Colon (tissue), 2 donors: ENCODE measurements around the gene KRTAP27-1.

ENCODE experiments used
- FAIRE-seq: peaks from 2 replicates; lab custom pipeline; 2012; peaks lifted over from hg19 to GRCh38; lab: Jason Lieb, UNC
- donor health status: control.
- donor health status: control.

KRTAP27-1 gene, protein sequence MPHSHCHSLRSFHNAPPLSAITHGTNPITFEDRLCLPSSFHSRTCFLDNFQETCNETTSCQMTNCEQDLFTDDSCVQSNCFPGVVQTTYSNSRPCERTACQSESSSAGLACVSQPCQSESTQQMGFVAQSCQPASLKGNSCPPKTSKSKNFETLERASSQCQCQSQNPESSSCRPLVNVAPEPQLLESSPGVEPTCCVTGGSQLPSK

GRCh38 chr21:30337276-30337744 is at the start of gene KRTAP27-1:
TSS of gene KRTAP27-1 (minus strand) at chr21:30337694. CDS start at chr21:30337668, 26 bp downstream.
- FAIRE-seq, result no peak

DNA sequence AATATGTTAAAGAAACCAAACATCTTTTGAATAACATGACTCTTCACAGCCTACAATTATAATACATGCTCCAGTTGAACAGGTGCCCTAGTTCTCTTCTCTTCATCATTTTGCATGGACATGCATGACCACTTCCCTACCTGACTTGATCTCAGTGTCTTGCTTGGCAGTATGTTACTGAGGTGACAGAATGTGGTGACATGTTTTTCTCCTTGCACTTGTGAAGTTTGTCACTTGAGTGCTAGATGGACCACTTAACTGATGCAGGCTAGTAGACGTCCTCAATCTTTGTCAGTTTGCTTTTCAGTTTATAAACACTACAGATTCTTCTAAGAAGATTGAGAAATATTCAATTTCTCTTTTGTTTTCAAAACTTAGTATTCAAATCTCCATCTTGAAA is 44.7 kb upstream of the KRTAP27-1 start:
- FAIRE-seq, result no peak

DNA sequence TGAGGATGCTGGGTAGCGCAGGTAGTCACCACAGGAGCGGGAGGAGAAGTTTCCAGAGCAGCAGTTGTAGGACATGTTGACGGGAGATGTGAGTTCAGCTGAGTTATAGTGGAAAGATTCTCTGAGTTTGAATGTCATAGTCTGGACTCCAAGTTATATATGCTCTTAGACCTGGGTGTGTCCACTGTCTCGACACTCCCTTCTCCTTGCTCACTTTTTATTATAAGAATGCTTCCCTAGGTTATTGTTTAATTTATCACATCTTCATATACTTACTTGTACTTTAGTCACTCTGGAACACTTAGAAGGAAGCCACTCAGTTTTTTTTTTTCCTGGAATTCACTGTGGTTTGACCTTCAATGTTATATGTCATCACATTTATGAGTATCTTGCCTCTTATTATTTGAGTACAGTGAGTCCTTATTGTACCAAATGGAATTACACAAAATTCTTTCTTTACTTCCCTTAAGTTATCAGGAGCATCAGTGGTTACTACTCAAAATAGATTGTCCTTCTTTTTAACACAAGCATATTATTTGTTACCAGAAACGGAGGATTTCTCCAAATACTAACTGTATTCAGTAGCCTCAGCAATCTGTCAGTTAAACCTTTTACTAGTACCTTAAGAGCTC is 34.8 kb upstream of the KRTAP27-1 start, which contains the start of gene KRTAP13-2:
Gene KRTAP13-2 (minus strand): TSS at position 133 of the 632 bp plus-strand sequence. CDS start 58 bp downstream, at position 75.
- FAIRE-seq, result no peak

DNA sequence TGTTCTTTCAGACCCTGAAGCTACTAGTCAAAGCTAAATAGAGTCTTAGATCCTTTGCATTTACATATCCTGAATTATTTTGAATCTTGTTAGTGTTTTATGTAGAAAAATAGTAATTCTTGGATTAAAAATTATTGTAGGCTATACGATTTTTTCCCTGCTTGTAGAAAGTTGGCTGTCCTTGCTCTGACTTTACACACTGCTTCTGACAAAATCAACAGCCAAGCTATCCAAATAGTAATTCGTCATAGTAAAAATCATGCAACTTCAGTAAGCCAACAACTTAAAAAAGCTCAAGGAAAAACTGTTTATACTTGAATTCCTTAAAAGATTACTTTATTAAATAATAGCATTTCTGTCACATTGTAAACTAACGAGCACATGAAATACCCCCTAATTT is 18.4 kb upstream of the KRTAP27-1 start:
- no peak for FAIRE-seq

DNA sequence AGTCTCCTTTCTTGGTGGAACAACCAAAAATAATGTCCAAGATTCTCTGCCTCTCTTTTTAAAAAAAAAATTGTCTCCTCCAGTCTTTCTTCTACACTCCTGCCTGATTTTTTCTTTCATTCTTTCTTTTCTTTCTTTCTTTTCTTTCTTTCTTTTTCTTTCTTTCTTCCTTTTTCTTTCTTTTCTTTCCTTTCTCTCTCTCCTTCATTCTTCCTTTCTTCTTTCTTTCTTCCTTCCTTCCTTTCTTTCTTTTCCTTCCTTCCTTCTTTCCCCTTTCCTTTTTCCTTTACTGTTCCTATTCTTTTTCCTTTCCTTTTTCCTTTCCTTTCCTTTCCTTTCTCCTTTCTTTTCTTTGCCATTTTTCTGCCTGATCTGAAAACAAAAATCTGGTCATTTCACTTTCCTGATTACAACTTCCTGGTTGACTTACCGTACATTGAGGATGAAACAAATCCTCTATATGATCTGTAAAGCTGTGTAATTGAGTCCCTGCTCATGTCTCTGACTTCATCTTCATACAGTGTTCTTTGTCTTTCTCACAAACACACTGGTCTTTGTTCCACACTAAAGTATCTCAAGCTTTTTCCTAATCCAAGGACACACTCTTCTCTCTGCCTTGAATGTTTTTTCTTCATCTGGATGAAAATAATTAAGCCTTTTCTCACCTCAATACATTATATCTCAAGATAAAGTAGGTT is 17.0 kb upstream of the KRTAP27-1 start:
- no peak for FAIRE-seq

DNA sequence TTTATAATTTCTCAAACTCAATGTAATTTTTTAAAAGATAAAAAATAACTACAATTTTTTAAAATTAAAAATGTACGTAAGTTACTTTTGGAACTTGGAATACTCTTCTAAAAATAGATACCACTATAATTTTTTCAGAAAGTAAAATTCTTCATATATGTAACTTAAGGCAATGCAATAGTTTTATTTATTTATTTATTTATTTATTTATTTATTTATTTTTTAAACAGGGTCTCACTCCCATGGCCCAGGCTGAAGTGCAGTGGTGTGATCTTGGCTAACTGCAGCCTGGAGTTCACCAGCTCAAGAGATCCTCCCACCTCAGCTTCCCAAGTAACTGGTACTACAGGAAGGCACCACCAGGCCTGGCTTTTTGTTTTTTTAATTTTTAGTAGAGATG is 14.0 kb upstream of the KRTAP27-1 start:
- FAIRE-seq, result no peak

- no peak for FAIRE-seq
Measured at GRCh38 chr21:30349572-30349971, 12.1 kb upstream of the KRTAP27-1 start.

DNA sequence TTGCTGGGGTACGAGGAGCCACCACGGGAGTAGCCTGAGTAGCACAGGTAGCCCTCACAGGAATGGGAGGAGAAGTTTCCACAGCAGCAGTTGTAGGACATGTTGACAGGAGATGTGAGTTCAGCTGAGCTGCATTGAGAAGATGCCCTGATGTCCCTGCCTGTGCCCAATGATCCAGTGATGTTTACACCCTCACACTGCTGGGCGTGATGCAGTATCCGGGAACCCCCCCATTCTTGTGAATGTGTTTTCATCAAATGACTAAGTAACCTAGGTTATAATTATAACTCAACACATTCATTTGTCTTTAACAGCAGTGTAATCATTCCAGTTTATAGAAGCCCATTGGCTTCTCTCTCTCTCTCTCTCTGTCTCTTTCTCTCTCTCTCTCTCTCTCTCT is 11.0 kb upstream of the KRTAP27-1 start, which contains the start of gene KRTAP23-1:
Gene KRTAP23-1 (minus strand): TSS at position 101 of the 400 bp plus-strand sequence. CDS start 0 bp downstream, at position 101.
- FAIRE-seq, result no peak

DNA sequence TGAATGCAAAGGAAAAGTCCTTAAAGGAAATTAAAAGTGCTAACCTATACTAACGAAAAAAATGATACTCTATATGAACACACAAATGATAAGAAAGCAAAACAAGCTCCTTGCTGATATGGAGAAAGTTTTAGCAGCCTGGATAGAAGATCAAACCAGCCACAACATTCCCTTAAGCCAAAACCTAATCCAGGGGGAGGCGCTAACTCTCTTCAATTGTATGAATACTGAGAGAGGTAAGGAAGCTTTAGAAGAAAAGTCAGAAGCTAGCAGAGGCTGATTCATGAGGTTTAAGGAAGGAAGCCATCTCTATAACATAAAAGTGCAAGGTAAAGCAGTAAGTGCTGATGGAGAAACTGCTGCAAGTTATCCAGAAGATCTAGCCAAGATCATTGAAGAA is 7.5 kb upstream of the KRTAP27-1 start:
- FAIRE-seq, result no peak

GRCh38 chr21:30340714-30341573 is 3.5 kb upstream of the KRTAP27-1 start:
- no peak for FAIRE-seq

- FAIRE-seq, result no peak
Measured at GRCh38 chr21:30338717-30339116, 1.2 kb upstream of the KRTAP27-1 start.

DNA sequence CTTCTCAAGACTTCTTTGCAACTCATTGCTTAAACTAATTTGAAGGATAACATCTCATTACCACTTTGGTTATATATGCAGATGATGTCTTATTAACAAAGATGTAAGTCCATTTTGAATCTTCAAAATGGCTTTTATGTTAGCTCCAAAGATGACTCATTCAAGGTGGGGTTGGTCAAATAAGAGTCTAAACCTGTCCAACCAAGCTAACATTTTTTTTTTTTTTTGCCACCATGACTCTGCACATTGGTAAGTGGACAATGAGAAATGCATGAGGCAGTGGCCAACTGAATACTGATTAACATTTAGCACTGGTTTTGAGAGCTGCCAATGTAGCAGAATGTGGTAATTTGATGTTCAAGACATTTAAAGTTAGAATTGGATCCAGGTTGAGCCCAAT is 278 bp upstream of the KRTAP27-1 start:
- FAIRE-seq, result no peak

DNA sequence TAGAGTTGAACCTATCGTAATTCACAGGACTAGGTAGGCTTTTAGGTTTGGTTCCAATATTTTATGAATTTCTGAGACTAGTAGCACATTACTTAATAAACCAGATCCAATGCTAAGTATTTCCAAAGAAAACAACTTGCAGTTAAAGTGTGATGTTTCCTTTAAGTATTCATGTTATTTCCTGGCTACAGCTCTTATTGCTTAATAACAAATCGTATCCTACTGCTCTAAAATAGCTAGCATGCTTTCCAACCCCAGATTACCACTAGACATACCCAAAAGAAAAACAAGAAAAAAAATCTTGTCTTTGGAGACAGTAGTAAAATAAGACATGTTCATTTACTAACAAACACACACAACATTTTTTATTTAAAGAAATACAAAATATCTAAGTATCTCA is 898 bp downstream of the KRTAP27-1 start:
- no peak for FAIRE-seq

GRCh38 chr21:30333736-30334135 is 3.8 kb downstream of the KRTAP27-1 start:
- FAIRE-seq, result no peak

DNA sequence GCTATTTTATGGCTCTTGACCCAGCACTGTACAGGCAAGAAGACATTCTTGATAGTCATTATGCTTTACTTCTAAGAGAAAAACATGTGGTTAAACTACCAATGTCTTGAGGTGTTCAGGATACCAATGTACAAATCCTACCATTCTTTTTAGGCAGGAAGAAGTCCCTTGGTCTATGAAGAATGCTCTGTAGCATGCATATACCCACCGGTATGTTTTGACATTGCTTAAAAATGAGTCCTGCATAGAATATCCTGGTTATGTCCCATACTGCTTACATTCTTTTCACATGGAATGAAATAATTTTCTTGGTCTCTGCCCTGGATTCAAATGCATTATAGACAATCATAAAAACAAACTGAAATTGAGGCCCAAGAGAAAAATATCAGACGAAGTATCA is 4.8 kb downstream of the KRTAP27-1 start:
- FAIRE-seq, result no peak

DNA sequence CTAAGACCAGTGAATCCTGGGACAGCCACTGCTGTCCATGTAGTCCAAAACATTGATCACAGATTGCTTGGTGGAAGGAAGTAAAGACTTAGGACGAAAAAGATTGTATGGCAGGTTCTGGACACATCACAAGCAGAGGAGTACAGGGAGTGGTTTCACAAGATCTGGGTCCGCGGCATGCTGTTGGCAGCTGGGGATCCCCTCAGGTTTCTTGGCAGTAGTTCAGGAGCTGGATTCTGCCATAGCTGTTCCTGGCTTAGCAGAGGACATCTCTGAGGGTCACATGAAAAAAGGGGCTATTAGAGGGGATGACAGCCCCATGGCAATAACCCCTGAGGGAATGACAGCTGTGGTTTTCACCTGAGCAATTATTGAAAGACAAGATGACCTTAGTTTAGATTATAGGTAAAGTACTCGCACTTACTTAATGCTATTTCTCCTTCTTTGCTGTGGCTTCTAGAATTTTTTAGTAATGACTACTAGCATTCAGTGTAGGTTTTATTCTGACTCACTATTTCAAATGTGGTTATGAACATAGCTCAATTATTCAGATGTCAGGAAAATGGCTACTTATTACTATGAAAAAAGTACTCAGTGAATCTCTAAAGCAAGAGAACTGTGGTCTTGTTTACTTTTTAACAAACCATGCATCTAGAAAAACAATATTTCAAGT is 8.2 kb downstream of the KRTAP27-1 start:
- no peak for FAIRE-seq

DNA sequence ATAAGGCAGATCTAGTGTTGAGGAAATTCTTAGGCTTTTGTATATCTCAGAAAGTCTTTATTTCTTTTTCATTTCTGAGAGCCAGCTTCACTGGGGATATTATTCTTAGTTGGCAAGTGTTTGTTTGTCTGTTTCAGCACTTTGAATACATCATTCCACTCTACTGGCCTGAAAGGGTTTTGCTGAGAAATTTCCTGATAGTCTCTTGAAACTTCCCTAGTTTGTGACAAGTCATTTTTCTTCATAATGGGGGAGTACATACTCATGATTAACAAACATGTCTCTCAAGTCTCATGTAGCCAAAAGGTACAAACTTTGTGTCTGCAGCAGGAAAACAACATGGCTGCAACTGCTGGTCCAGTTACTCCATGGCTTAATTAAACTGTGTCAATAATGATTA is 11.1 kb downstream of the KRTAP27-1 start:
- FAIRE-seq, result no peak

DNA sequence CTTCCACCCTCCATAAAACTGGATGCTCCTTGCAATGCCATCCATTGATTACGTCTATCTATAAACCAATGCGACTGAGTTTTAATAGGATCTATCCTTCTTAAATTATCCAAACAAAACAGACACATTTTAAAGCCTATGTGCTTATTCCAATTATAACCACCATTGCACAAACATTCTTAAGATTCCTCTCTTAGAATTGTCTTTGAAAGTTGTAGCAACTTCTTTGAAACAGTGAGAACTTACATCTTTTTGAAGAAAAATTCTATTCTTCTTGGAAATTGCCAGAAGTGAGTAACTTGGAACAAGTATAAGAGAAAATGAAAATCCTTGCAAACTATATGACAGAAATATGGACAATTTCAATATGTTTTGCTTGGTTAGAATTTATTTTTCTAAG is 17.3 kb downstream of the KRTAP27-1 start, which contains the start of gene KRTAP26-1:
Gene KRTAP26-1 (minus strand): TSS at position 101 of the 400 bp plus-strand sequence. CDS start 280 bp downstream, outside the sequence.
- no peak for FAIRE-seq

- no peak for FAIRE-seq
Measured at GRCh38 chr21:30315701-30316100, 21.8 kb downstream of the KRTAP27-1 start.

- FAIRE-seq, result no peak
Measured at GRCh38 chr21:30306884-30307283, 30.6 kb downstream of the KRTAP27-1 start.

DNA sequence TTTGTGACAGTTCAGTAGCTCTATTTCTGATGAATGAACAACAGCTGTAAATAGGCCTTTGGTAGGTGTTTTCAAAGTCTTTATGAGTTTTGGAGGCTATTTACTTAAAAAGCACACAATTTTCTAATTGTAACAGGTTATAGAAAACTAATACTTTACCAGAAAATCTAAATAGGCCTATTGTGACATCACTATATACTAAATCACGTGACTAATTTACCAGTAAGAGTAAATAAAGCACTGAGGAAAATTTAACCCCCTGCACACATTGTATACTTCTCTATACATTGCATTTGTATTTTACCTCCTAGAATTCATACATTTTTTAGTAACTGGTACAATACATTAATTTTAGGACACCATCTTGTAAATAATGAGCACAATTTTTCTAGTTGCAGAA is 32.4 kb downstream of the KRTAP27-1 start:
- no peak for FAIRE-seq
